Cardiac muscle cell (in vitro differentiated cells and primary cell): ENCODE results near the gene FRMD5. TPM values are rescaled to one million over a fixed set of nuclear protein-coding genes. Genes with fewer than 3 reads are reported as not detected.

Experiments
- DNase-seq, 2 donors: peaks; one replicate each; pipeline versions ENCODE4 v3.0.0 to v3.0.0-alpha.2; 2010 to 2017; ENCODE audit warnings: low read depth in 1 of 2, low spot score in 1 of 2
- H3K27ac ChIP-seq: fragments of 200-600 bp; sonication (generic); 2 replicates; pipeline ENCODE4 v1.5.1; 2016
- H3K27me3 ChIP-seq: fragments of 200-600 bp; sonication (generic); 2 replicates; pipeline ENCODE4 v1.6.0; 2016; ENCODE audit warnings: control low read depth
- H3K36me3 ChIP-seq: fragments of 200-600 bp; sonication (generic); 2 replicates; pipeline ENCODE4 v1.5.1; 2016; ENCODE audit warnings: control low read depth
- H3K4me1 ChIP-seq: fragments of 200-600 bp; sonication (generic); 2 replicates; pipeline ENCODE4 v1.8.1; 2017; ENCODE audit warnings: low read depth, mild to moderate bottlenecking, mixed run types
- H3K4me3 ChIP-seq: fragments of 200-600 bp; sonication (generic); 2 replicates; pipeline ENCODE4 v1.5.1; 2016; ENCODE audit warnings: mild to moderate bottlenecking
- H3K9me3 ChIP-seq: fragments of 200-600 bp; sonication (generic); 2 replicates; pipeline ENCODE4 v1.5.1; 2017; ENCODE audit warnings: low read depth, mild to moderate bottlenecking, control low read depth
- CTCF ChIP-seq: IDR thresholded peaks from 2 replicates; pipeline ENCODE4 v1.5.1; 2012; ENCODE audit warnings: low read depth, mild to moderate bottlenecking, low read length
- polyA plus RNA-seq: library from polyadenylated mRNA; unstranded; fragments of >200 nt; fragmentation: Nextera tagmentation; extraction: Ambion mirVana; gene quantifications from 2 replicates; pipeline ENCODE4 v1.2.1, GENCODE V29; 2016
- total RNA-seq: library from RNA; depleted of rRNA; stranded (reverse); fragments of >200 nt; gene quantifications from 2 replicates; pipeline ENCODE4 v1.2.3, GENCODE V29; 2016

Gene FRMD5
- total and polyA plus RNA-seq, 2 experiments from 2014 or later: 26.8 to 59.7 TPM

GRCh38 chr15:43887901-43888300 lies 307.2 kb downstream of the FRMD5 start:
- no peaks in the 10 kb centered on the region for H3K9me3 ChIP-seq
- DNase-seq: no peak
- H3K27me3 ChIP-seq: no peaks in the 10 kb centered on the region
- TF ChIP-seq CTCF: no peak
- H3K36me3 ChIP-seq: no peaks in the 10 kb centered on the region
- H3K4me1 ChIP-seq: peaks cover 9% of the 10 kb centered on the region
- H3K27ac ChIP-seq: no peak overlapping the region
- H3K4me3 ChIP-seq: no peak overlapping the region

GRCh38 chr15:43886558-43886957 lies 308.5 kb downstream of the FRMD5 start:
- no peak for TF ChIP-seq CTCF
- Histone ChIP-seq H3K9me3 (no peaks in the 10 kb centered on the region), H3K27me3 (no peaks in the 10 kb centered on the region), H3K36me3 (no peaks in the 10 kb centered on the region), H3K4me3 (no peak overlapping the region), H3K4me1 (peaks cover 12% of the 10 kb centered on the region), H3K27ac (no peak overlapping the region)
- DNase-seq: no peak

GRCh38 chr15:43883571-43883970 lies 311.5 kb downstream of the FRMD5 start:
- Histone ChIP-seq H3K4me1 (peaks cover 32% of the 10 kb centered on the region), H3K27me3 (no peaks in the 10 kb centered on the region), H3K9me3 (no peaks in the 10 kb centered on the region), H3K36me3 (no peaks in the 10 kb centered on the region), H3K4me3 (no peak overlapping the region), H3K27ac (no peak overlapping the region)
- TF ChIP-seq CTCF: no peak
- no peak for DNase-seq

GRCh38 chr15:43881944-43882343 lies 313.1 kb downstream of the FRMD5 start:
- DNase-seq: peak in 1 of 2 donors; percentile 17
- peaks cover 48% of the 10 kb centered on the region for H3K4me1 ChIP-seq
- no peaks in the 10 kb centered on the region for H3K9me3 ChIP-seq
- H3K27me3 ChIP-seq: no peaks in the 10 kb centered on the region
- no peak overlapping the region for H3K4me3 ChIP-seq
- H3K27ac ChIP-seq: peak overlapping the region; percentile 99
- TF ChIP-seq CTCF: peak; percentile 49
- H3K36me3 ChIP-seq: no peaks in the 10 kb centered on the region

- TF ChIP-seq CTCF: no peak
- Histone ChIP-seq H3K36me3 (no peaks in the 10 kb centered on the region), H3K27ac (peak overlapping the region; percentile 99)
Measured at GRCh38 chr15:43881245-43881644, 313.8 kb downstream of the FRMD5 start.

More at GRCh38 chr15:43881245-43881644, 313.8 kb downstream of the FRMD5 start:
- Histone ChIP-seq H3K4me1 (peaks cover 55% of the 10 kb centered on the region), H3K4me3 (no peak overlapping the region), H3K9me3 (no peaks in the 10 kb centered on the region), H3K27me3 (no peaks in the 10 kb centered on the region)
- DNase-seq: no peak
